Effector memory CD8-positive, alpha-beta T cell (primary cell): ENCODE results near the gene MMP23B.
"Not testable (repeated sequence)": the region's sequence is repeated elsewhere in the genome, so short reads cannot be mapped to it uniquely, and the experiment has no call there.

Source experiments
- ATAC-seq: fragments of 150-1000 bp; cut with Tn5 transposase; replicated peaks from 2 replicates; pipeline ENCODE4 v1.10.0; 2021; ENCODE audit warnings: mild to moderate bottlenecking, moderate library complexity
- DNase-seq, 3 experiments: peaks; one replicate each; pipeline ENCODE4 v3.0.0; 2021
- H3K27ac Mint-ChIP-seq, 2 donors: one replicate each; pipeline ENCODE4 v1.8.0; 2022; ENCODE audit warnings: mild to moderate bottlenecking in 2 of 2, mixed read lengths in 2 of 2, moderate library complexity in 2 of 2
- H3K27me3 Mint-ChIP-seq, 2 donors: one replicate each; pipeline ENCODE4 v1.8.0; 2022; ENCODE audit warnings: mixed read lengths in 2 of 2
- H3K36me3 Mint-ChIP-seq: one replicate; pipeline ENCODE4 v1.8.0; 2022; ENCODE audit warnings: mild to moderate bottlenecking, moderate library complexity, mixed read lengths; ENCODE audit not compliant: insufficient read depth
- H3K4me1 Mint-ChIP-seq, 2 donors: one replicate each; pipeline ENCODE4 v1.8.0; 2022; ENCODE audit warnings: low read depth in 2 of 2, mixed read lengths in 2 of 2
- H3K4me3 Mint-ChIP-seq, 2 donors: one replicate each; pipeline ENCODE4 v1.8.0; 2022; ENCODE audit warnings: mild to moderate bottlenecking in 2 of 2, mixed read lengths in 2 of 2, moderate library complexity in 2 of 2
- H3K9me3 Mint-ChIP-seq, 2 donors: one replicate each; pipeline ENCODE4 v1.8.0; 2022; ENCODE audit warnings: mixed read lengths in 2 of 2

MMP23B gene

GRCh38 chr1:1627261-1627828 is 4.6 kb upstream of the MMP23B start:
- no peaks in the 10 kb centered on the region for H3K9me3 Mint-ChIP-seq
- ATAC-seq (no peak), DNase-seq (no peak)
- peaks cover 26% of the 10 kb centered on the region for H3K36me3 Mint-ChIP-seq
- peaks cover 4 to 11% of the 10 kb centered on the region in 2 donors for H3K4me1 Mint-ChIP-seq
- no peaks in the 10 kb centered on the region for H3K27me3 Mint-ChIP-seq
- H3K27ac Mint-ChIP-seq: no peak overlapping the region
- H3K4me3 Mint-ChIP-seq: peak overlapping the region; percentile 27 to 85

GRCh38 chr1:1627829-1628753 is 3.9 kb upstream of the MMP23B start:
- no peaks in the 10 kb centered on the region for H3K9me3 Mint-ChIP-seq
- peaks cover 2 to 11% of the 10 kb centered on the region in 2 donors for H3K4me1 Mint-ChIP-seq
- no peaks in the 10 kb centered on the region for H3K27me3 Mint-ChIP-seq
- H3K4me3 Mint-ChIP-seq: peak overlapping the region; percentile 85 to 86
- peaks cover 22% of the 10 kb centered on the region for H3K36me3 Mint-ChIP-seq
- ATAC-seq (no peak), DNase-seq (no peak)
- H3K27ac Mint-ChIP-seq: no peak overlapping the region

DNA sequence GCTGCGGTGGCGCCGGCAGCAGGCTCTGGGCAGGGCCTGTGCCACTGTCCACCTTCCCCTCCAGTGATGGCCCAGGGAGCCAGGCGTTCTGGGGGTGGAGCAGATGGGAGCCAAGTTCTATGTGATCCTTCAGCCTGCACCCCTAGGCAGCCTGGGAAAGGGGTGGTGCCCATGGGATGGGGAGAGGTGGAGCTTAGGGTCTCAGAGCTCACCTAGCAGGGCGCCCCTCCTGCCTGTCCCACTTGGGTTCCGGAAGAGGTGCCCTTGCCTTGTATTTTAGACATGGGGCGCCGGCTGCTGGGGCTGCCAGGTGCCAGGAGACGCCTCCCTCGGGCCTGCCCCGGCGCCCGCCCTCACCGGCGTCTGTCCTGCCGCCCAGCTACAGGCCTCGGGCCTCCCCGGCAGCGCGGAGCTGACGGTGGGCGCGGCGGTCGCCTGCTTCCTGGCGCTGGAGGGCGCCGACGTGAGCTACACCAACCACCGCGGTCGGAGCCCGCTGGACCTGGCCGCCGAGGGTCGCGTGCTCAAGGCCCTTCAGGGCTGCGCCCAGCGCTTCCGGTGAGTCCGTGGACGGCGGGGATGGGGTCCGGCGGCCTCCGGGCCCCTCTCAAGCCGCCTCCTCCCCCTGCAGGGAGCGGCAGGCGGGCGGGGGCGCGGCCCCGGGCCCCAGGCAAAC is 3.1 kb upstream of the MMP23B start:
- DNase-seq: peak; percentile 37 to 45 (median 41)
- Mint-ChIP-seq H3K4me3 (peak overlapping the region; percentile 85 to 86), H3K9me3 (no peaks in the 10 kb centered on the region), H3K4me1 (peaks cover 2 to 11% of the 10 kb centered on the region in 2 donors), H3K36me3 (peaks cover 22% of the 10 kb centered on the region), H3K27me3 (no peaks in the 10 kb centered on the region), H3K27ac (no peak overlapping the region)
- peak; percentile 3 for ATAC-seq

DNA sequence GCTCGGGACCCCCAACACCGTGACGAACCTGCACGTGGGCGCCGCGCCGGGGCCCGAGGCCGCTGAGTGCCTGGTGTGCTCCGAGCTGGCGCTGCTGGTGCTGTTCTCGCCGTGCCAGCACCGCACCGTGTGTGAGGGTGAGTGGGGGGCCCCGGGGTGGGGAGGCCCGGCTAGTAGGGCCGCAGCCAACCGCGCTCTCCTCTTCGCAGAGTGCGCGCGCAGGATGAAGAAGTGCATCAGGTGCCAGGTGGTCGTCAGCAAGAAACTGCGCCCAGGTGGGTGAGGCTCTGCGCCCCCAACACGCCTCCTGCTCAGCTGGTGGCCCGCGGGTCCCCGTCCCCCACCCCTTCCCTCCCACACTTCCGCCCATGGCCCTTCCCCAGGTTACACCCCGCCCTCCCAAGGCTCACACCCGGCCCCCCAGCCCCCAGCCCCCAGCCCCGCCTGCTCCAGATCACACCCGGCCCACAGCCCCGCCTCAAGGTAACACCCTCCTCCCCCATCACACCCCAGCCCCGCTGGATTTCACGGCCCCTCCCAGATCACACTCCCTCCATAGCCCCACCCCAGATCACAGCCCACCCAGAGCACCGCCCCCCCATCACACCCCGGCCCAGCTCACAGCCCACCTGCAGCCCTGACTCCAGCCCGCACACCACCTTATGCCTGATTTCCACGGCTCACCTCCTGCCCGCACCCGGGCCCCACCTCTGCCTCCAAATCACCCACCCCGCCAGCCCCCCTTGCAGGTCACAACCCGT is 2.4 kb upstream of the MMP23B start:
- DNase-seq (peak; percentile 86 to 90 (median 87)), ATAC-seq (peak; percentile 64)
- H3K27me3 Mint-ChIP-seq: no peaks in the 10 kb centered on the region
- H3K9me3 Mint-ChIP-seq: no peaks in the 10 kb centered on the region
- H3K4me3 Mint-ChIP-seq: peak overlapping the region; percentile 85 to 86
- peaks cover 2 to 9% of the 10 kb centered on the region in 2 donors for H3K4me1 Mint-ChIP-seq
- H3K27ac Mint-ChIP-seq: peak overlapping the region; percentile 86 to 93
- H3K36me3 Mint-ChIP-seq: peaks cover 22% of the 10 kb centered on the region

- DNase-seq: peak; percentile 92 to 95 (median 93)
- Mint-ChIP-seq H3K27me3 (no peaks in the 10 kb centered on the region), H3K27ac (peak overlapping the region; percentile 86 to 93), H3K4me3 (peak overlapping the region; percentile 85 to 86), H3K36me3 (peaks cover 22% of the 10 kb centered on the region), H3K4me1 (peaks cover 2 to 3% of the 10 kb centered on the region in 2 donors), H3K9me3 (no peaks in the 10 kb centered on the region)
- peak; percentile 69 for ATAC-seq
These were observed 1.6 kb upstream of the MMP23B start for GRCh38 chr1:1630191-1630964.

DNA sequence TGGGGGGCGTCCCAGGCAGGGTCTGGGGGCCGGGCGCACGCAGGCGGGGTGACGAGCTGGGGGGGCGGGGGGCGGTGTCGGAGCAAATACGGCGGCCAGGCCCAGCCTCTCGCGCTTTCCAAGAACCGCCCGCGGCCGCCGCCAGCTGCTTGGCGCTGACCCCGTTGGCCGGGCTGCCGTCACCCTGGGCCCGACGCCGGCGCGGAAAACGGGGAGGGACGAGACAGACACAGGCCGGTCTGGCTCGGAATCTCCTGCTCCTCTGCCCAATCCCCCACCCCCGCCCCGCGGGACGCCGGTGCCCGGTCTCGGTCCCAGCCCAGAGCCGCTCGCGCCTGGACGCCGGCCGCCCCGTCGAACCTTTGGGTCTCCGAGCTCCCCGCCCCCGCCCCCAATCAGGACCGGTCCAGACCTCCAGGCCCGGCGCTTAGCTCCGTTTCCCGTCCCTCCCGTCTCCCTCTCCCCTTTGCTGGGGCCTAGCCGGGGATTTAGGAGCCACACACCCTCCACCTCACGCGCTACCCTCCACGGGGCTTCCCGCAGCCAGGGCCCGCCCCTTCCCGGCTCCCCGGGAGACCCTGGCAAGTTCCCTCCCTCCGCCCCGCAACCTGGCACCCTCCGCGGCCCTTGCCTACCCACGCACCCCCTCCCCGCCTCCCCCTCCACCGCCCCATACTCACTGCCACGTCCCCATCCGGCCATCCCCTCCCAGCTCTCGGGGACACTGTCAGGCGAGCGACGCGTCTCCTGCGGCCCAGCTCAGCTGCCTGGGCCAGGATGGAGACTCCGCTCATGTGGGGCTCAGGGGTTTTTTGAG is 800 bp upstream of the MMP23B start:
- Mint-ChIP-seq H3K9me3 (no peaks in the 10 kb centered on the region), H3K36me3 (peaks cover 22% of the 10 kb centered on the region), H3K4me1 (peaks cover 2 to 3% of the 10 kb centered on the region in 2 donors), H3K27me3 (no peaks in the 10 kb centered on the region), H3K27ac (peak overlapping the region in 1 of 2 donors; percentile 86), H3K4me3 (peak overlapping the region; percentile 85 to 86)
- ATAC-seq (no peak), DNase-seq (peak in 2 of 3 experiments; percentile 35 to 40)

DNA sequence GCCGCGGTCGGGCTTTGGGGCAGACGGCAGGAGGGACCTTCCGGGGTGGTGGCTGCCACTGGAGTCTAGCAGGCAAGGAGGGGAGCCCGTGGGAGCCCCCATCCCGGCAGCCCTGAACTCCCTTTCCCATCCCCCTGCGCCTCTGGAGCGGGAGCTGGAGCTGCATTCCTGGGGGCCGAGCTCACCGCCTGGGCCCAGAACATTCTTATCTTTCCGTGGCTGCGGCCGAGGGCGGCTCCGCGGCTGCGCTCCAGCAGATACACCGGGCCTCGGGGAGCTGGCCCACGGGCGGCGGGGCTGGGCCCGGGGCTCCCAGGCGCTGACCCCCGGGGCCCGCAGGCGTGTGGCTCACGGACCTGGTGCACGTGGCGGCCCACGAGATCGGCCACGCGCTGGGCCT is 1.4 kb downstream of the MMP23B start:
- not testable (repeated sequence) for DNase-seq, H3K27ac Mint-ChIP-seq, H3K9me3 Mint-ChIP-seq, H3K4me1 Mint-ChIP-seq, H3K4me3 Mint-ChIP-seq, H3K27me3 Mint-ChIP-seq, ATAC-seq
- peaks cover 26% of the 10 kb centered on the region for H3K36me3 Mint-ChIP-seq

GRCh38 chr1:1634613-1635012 is 2.6 kb downstream of the MMP23B start:
- H3K9me3 Mint-ChIP-seq, H3K4me1 Mint-ChIP-seq, ATAC-seq, H3K27me3 Mint-ChIP-seq, H3K4me3 Mint-ChIP-seq, H3K27ac Mint-ChIP-seq, DNase-seq: not testable (repeated sequence)
- H3K36me3 Mint-ChIP-seq: peaks cover 22% of the 10 kb centered on the region

DNA sequence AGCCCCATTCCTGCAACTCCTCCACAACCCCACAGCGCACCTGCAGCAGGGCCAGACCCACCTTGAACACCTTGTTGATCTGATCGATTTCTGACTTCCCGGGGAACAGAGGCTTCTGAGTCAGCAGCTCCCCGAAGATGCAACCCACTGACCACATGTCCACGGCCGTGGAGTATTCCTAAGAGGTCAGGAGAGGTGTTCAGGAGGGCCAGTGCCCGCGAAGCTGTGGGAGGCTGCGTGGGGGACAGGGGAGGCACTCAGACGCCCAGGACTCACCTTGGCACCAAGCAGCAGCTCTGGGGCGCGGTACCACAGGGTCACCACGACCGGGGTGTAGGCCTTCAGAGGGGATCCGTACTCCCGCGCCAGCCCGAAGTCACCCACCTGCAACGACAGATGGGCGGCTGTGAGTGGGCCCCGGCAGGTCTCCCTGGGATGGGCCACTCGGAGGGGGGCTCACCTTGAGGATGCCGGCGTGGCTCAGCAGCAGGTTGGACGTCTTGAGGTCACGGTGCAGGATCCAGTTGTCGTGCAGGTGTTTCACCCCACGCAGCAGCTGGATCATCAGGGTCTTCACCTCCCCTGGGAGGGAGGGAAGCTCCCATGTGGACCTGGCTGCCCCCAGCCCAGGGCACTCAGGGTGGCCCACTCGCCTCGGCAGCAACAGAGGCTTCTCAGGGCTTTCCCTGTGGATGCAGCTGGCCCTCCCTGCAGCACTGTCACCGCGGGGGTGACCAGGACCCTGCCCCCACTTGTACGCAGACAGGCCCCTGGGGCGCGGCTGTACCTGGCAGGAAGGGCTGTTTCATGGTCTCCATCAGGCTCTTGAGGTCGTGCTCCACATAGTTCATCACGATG is 4.9 kb downstream of the MMP23B start:
- H3K9me3 Mint-ChIP-seq, H3K4me1 Mint-ChIP-seq, H3K27me3 Mint-ChIP-seq, H3K27ac Mint-ChIP-seq, H3K4me3 Mint-ChIP-seq, DNase-seq, ATAC-seq: not testable (repeated sequence)
- H3K36me3 Mint-ChIP-seq: peaks cover 11% of the 10 kb centered on the region

DNA sequence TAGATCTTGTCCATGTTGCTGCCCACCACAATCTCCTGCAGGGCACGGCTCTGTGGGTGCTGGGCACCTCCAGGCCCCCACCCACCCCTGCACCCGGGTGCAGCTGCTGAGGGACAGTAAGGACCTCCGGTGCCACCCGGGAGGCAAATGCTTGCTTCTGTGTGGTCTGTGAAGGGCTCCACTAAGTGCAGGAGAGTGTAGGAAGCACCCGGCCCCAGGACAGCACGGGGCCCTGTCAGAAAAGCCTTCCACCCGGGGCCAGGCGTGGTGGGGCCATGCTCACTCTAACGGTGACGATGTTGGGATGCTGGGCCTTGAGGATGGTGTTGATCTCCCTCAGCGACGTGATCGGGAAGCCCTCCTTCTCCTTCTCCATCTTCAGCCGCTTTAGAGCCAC is 5.5 kb downstream of the MMP23B start:
- not testable (repeated sequence) for H3K4me1 Mint-ChIP-seq, H3K4me3 Mint-ChIP-seq, H3K27me3 Mint-ChIP-seq, H3K27ac Mint-ChIP-seq, ATAC-seq, H3K9me3 Mint-ChIP-seq, DNase-seq
- peaks cover 11% of the 10 kb centered on the region for H3K36me3 Mint-ChIP-seq

DNA sequence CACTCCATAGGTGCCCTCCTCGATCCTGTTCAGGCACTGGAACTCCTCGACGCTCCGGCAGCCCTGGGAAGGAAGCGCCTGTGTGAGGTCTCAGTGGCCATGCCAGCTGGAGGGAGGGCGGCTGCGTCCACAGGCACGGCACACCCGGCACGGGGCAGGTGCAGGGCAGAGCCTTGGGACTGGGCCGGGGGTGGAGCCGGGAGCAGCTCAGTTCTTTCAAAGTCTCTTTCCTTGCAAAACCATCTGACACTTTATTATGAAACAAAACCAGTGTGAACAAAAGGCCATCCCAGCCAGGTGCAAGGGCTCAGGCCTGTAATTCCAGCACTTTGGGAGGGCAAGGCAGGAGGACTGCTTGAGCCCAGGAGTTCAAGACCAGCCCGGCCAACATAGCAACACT is 6.6 kb downstream of the MMP23B start:
- H3K36me3 Mint-ChIP-seq: peaks cover 11% of the 10 kb centered on the region
- not testable (repeated sequence) for DNase-seq, H3K4me1 Mint-ChIP-seq, H3K27ac Mint-ChIP-seq, H3K9me3 Mint-ChIP-seq, H3K4me3 Mint-ChIP-seq, ATAC-seq, H3K27me3 Mint-ChIP-seq
